Measurements from ENCODE around the gene LRRFIP1. TPM values are rescaled to one million over a fixed set of nuclear protein-coding genes. Genes with fewer than 3 reads are reported as not detected.

Gene LRRFIP1
- total RNA-seq, 1 donor from 2014 or later: 91.5 TPM

DNA sequence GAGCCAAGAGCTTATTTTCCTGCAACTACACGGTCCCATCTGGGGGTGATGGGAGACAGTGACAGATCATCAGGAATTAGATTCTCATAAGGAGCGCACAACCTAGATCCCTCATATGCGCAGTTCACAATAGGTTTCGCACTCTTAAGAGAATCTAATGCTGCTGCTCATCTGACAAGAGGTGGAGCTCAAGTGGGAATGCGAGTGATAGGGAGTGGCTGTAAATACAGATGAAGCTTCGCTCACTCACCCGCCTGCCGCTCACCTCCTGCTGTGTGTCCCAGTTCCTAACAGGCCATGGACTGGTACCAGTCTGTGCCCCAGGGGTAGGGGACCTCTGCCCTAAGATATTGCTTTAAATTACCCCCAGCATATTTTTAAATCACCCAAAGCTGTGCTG lies 10.8 kb downstream of the LRRFIP1 start:
- no peaks in the 10 kb centered on the region for H3K27me3 Mint-ChIP-seq (ENCODE audit: low read depth)
- no peak for DNase-seq (ENCODE audit: low spot score)
- TF ChIP-seq, protein P1, sequence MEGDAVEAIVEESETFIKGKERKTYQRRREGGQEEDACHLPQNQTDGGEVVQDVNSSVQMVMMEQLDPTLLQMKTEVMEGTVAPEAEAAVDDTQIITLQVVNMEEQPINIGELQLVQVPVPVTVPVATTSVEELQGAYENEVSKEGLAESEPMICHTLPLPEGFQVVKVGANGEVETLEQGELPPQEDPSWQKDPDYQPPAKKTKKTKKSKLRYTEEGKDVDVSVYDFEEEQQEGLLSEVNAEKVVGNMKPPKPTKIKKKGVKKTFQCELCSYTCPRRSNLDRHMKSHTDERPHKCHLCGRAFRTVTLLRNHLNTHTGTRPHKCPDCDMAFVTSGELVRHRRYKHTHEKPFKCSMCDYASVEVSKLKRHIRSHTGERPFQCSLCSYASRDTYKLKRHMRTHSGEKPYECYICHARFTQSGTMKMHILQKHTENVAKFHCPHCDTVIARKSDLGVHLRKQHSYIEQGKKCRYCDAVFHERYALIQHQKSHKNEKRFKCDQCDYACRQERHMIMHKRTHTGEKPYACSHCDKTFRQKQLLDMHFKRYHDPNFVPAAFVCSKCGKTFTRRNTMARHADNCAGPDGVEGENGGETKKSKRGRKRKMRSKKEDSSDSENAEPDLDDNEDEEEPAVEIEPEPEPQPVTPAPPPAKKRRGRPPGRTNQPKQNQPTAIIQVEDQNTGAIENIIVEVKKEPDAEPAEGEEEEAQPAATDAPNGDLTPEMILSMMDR (IDR thresholded peaks at IDR 0.05): no peak
- no peak overlapping the region for H3K27ac Mint-ChIP-seq (ENCODE audit: unreplicated experiment)
- peaks cover 9% of the 10 kb centered on the region for H3K36me3 Mint-ChIP-seq (ENCODE audit: low read depth)
- peaks cover 14% of the 10 kb centered on the region for H3K4me1 Mint-ChIP-seq (ENCODE audit: low read depth)
- H3K4me3 Mint-ChIP-seq (ENCODE audit: unreplicated experiment): no peak overlapping the region
- peaks cover 17% of the 10 kb centered on the region for H3K9me3 Mint-ChIP-seq (ENCODE audit: low read depth)

DNA sequence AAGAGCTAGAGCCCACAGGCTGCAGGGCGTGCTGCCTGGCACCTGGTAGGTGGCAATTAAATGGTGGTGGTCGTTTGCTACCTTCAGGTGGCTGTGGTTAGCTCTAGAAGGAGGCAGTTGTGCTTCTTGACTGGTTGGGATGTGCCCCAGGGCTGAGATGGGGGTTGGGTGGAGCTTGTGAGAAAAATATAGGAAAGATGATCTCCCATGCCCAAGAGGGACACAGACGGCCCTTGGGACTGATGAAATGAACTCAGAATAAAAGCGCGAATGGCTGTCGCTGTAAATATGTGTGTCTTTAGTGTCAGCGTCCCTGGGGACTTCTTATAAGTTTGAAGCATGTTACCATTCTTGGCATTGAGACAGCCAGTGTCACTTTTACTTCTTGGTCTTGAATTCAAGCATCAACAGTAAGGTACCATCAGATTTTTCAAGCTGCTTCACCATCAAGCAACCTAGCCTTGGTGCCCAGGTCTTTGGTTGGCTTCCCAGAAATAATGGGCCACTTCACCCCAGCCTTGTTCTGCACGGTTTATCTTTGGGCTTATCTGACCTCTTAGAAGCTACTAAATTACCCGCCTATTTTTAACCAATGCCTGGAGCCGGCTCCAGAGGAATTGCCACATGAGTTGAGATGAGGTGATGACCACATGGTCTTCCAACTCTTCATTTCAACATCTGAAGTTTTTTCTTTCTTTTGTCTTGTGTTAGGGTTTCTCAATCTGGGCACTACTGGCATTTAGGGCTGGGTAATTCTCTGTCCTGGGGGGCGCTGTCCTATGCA lies 11.9 kb downstream of the LRRFIP1 start:
- no peak overlapping the region for H3K4me3 Mint-ChIP-seq (ENCODE audit: unreplicated experiment)
- H3K4me1 Mint-ChIP-seq (ENCODE audit: low read depth): peaks cover 14% of the 10 kb centered on the region
- no peak for DNase-seq (ENCODE audit: low spot score)
- TF ChIP-seq, protein P1 (IDR thresholded peaks at IDR 0.05): no peak
- H3K36me3 Mint-ChIP-seq (ENCODE audit: low read depth): peaks cover 9% of the 10 kb centered on the region
- H3K27ac Mint-ChIP-seq (ENCODE audit: unreplicated experiment): no peak overlapping the region
- H3K27me3 Mint-ChIP-seq (ENCODE audit: low read depth): no peaks in the 10 kb centered on the region
- peaks cover 15% of the 10 kb centered on the region for H3K9me3 Mint-ChIP-seq (ENCODE audit: low read depth)

DNA sequence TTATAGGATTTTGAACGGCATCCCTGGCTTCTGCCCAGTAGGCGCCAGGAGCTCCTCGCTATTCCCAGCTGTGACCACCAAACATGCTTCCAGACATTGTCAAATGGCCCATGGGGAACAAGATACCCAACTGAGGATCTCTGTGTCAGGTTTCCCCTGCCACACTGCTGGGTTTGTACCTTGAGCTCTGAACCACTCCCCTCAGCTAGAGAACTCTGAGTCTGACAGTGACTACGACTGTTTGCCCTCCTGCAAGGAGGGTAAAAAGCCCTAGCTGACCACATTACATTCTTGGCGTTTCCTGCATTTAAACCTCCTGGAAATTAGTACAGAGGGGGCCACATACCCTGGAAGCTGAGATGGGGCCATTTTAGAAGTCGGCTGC lies 12.4 kb downstream of the LRRFIP1 start:
- no peaks in the 10 kb centered on the region for H3K27me3 Mint-ChIP-seq (ENCODE audit: low read depth)
- no peak overlapping the region for H3K4me3 Mint-ChIP-seq (ENCODE audit: unreplicated experiment)
- TF ChIP-seq, protein P1 (IDR thresholded peaks at IDR 0.05): no peak
- peaks cover 14% of the 10 kb centered on the region for H3K4me1 Mint-ChIP-seq (ENCODE audit: low read depth)
- H3K27ac Mint-ChIP-seq (ENCODE audit: unreplicated experiment): no peak overlapping the region
- H3K9me3 Mint-ChIP-seq (ENCODE audit: low read depth): peaks cover 9% of the 10 kb centered on the region
- DNase-seq (ENCODE audit: low spot score): no peak
- peaks cover 9% of the 10 kb centered on the region for H3K36me3 Mint-ChIP-seq (ENCODE audit: low read depth)

DNA sequence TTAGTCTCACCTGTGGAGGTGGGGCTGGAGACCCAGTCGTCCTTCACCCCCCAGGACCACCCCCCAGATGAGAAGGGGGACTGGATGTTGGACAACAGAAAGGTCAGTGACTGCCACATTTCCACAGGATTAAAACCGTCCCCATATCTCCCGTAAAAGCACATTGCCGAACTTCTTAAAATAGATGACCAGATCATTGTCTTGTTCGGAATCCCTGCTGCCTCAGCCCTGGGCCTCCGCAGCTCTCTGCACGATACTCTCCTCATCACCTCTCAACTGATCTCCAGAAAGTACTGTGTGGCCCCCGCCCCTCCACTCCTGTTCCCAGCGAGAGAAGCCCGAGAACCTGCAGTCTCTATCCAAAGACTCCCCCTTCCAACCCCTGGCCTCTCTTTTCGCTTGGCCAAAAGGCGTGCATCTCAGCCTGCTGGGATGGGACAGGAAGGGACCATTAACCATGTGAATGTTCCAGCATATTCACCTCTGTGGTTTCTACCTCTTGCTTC lies 13.2 kb downstream of the LRRFIP1 start:
- peaks cover 14% of the 10 kb centered on the region for H3K4me1 Mint-ChIP-seq (ENCODE audit: low read depth)
- DNase-seq (ENCODE audit: low spot score): no peak
- peaks cover 11% of the 10 kb centered on the region for H3K36me3 Mint-ChIP-seq (ENCODE audit: low read depth)
- H3K9me3 Mint-ChIP-seq (ENCODE audit: low read depth): peaks cover 6% of the 10 kb centered on the region
- H3K4me3 Mint-ChIP-seq (ENCODE audit: unreplicated experiment): no peak overlapping the region
- no peaks in the 10 kb centered on the region for H3K27me3 Mint-ChIP-seq (ENCODE audit: low read depth)
- TF ChIP-seq, protein P1 (IDR thresholded peaks at IDR 0.05): no peak
- no peak overlapping the region for H3K27ac Mint-ChIP-seq (ENCODE audit: unreplicated experiment)

DNA sequence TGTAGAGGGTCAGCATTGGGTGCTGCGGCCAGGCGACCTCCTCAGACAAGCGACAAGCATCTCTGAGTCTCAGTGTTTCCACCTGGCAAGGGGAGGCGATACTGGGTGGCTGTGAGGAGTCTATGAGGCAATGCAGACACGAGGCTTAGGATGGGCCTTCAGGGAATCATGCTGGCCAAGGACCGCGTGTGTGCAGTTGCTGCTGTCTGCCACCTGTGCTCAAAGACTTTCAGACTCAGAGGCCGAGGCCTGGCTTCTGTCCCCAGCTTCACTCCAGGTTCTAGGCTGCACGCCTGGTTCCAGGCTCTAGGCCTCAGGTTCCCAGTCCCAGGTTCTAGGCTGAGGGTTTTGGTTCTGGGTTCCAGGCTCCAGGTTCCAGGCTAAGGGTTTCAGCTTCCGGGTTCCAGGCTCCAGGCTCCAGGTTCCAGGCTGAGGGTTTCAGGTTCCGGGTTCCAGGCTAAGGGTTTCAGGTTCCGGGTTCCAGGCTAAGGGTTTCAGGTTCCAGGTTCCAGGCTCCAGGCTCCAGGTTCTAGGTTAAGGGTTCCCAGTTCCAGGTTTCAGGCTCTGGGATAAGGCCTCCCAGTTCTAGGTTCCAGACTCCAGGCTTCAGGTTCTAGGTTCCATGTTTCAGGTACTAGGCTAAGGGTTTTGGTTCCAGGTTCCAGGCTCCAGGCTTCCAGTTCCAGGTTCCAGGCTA lies 14.8 kb downstream of the LRRFIP1 start:
- peaks cover 13% of the 10 kb centered on the region for H3K36me3 Mint-ChIP-seq (ENCODE audit: low read depth)
- peaks cover 14% of the 10 kb centered on the region for H3K4me1 Mint-ChIP-seq (ENCODE audit: low read depth)
- no peak for DNase-seq (ENCODE audit: low spot score)
- no peak overlapping the region for H3K27ac Mint-ChIP-seq (ENCODE audit: unreplicated experiment)
- TF ChIP-seq, protein P1 (IDR thresholded peaks at IDR 0.05): no peak
- no peaks in the 10 kb centered on the region for H3K9me3 Mint-ChIP-seq (ENCODE audit: low read depth)
- no peak overlapping the region for H3K4me3 Mint-ChIP-seq (ENCODE audit: unreplicated experiment)
- no peaks in the 10 kb centered on the region for H3K27me3 Mint-ChIP-seq (ENCODE audit: low read depth)
